NT2/D1 (cell line): ENCODE results near the gene UNC45B.
"Not testable (repeated sequence)": the region's sequence is repeated elsewhere in the genome, so short reads cannot be mapped to it uniquely, and the experiment has no call there.

Experiments
- DNase-seq: peaks from one replicate; pipeline ENCODE4 v3.0.0-alpha.2; 2011; ENCODE audit warnings: low read depth, low spot score
- H3K27me3 ChIP-seq: 2 replicates; pipeline ENCODE4 v1.6.0; 2011; ENCODE audit warnings: mild to moderate bottlenecking; ENCODE audit not compliant: insufficient read length, insufficient read depth
- H3K36me3 ChIP-seq: 2 replicates; pipeline ENCODE4 v1.6.1; 2011; ENCODE audit warnings: mild to moderate bottlenecking, low read length, mixed read lengths; ENCODE audit not compliant: insufficient read depth, insufficient read length
- H3K4me1 ChIP-seq: 2 replicates; pipeline ENCODE4 v1.5.1; 2011; ENCODE audit not compliant: insufficient read depth, insufficient read length
- H3K4me3 ChIP-seq: 2 replicates; pipeline ENCODE4 v1.5.1; 2011; ENCODE audit warnings: low read depth; ENCODE audit not compliant: insufficient read length
- H3K9ac ChIP-seq: 2 replicates; pipeline ENCODE4 v1.6.0; 2011; ENCODE audit warnings: low read depth; ENCODE audit not compliant: insufficient read length
- H3K9me3 ChIP-seq: 2 replicates; pipeline ENCODE4 v1.5.1; 2011; ENCODE audit warnings: mild to moderate bottlenecking, low read length; ENCODE audit not compliant: insufficient read depth
- SUZ12 ChIP-seq: IDR thresholded peaks from 2 replicates; pipeline ENCODE4 v1.6.1; 2011; ENCODE audit not compliant: insufficient read length, insufficient read depth; ENCODE audit errors: extremely low read depth
- YY1 ChIP-seq: IDR thresholded peaks from 2 replicates; pipeline ENCODE4 v1.6.1; 2011; ENCODE audit not compliant: insufficient read length, insufficient read depth
- ZNF274 ChIP-seq: IDR thresholded peaks from 2 replicates; pipeline ENCODE4 v1.6.1; 2011; ENCODE audit warnings: mild to moderate bottlenecking, low read depth, low read length

Gene UNC45B

DNA sequence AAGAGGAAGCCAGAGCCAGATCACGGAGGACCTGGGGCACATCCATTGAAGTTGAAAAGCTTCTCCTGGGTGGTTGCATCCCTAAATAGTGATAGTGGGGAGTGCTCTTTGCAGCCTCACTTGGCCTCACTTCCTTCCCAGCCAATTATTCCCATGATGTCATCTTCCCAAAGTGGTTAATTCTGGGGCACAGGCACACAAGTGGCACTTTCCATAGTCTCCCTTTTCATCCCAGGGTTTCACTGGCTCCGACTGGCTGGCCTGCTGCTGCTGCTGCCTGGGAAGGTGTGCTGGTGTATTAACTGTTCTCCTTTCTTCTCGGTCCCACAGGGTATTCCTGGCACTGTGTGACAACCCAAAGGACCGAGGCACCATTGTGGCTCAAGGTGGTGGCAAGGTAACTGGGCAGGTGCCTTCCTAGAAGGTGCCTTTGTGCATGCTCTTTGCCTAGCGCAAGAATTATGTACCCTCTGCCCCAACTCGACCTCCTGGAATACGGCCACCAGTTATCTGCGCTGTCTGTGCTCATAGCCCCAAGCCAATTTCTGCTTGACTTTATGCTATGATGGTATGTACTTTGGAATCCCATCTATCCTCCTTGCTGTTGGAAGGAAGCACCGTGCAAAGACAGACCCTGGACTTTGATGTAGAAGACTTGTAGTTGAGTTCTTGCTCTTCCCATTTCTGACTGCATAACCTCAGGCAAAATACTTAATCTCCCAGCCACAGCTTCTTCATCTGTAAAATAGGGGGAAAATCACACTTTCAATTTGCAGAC, 28.2 kb downstream of the UNC45B start:
- Histone ChIP-seq H3K9ac (no peak overlapping the region), H3K4me3 (no peak overlapping the region), H3K36me3 (no peaks in the 10 kb centered on the region), H3K27me3 (no peaks in the 10 kb centered on the region), H3K4me1 (no peaks in the 10 kb centered on the region), H3K9me3 (no peaks in the 10 kb centered on the region)
- no peak for DNase-seq
- no peak for TF ChIP-seq SUZ12
- TF ChIP-seq YY1: no peak
- no peak for TF ChIP-seq ZNF274

DNA sequence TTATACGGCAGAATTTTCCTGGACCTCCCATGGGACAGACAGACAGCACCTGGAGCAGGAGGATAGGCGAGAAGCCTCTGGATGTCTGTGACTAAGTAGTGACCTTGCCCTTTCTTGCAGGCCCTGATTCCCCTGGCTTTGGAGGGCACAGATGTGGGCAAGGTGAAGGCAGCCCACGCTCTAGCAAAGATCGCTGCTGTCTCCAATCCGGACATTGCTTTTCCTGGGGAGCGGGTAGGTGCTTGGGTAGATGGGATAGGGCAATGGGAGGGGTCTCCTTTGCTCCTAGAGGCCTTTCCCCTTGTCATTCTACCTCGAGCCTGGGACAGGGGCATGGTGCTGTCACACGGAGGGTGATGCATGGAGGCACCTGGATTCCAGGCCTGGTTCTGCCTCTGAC, 29.3 kb downstream of the UNC45B start:
- TF ChIP-seq YY1: no peak
- no peak for TF ChIP-seq SUZ12
- TF ChIP-seq ZNF274: no peak
- Histone ChIP-seq H3K36me3 (no peaks in the 10 kb centered on the region), H3K27me3 (no peaks in the 10 kb centered on the region), H3K9me3 (no peaks in the 10 kb centered on the region), H3K4me3 (no peak overlapping the region), H3K4me1 (no peaks in the 10 kb centered on the region), H3K9ac (no peak overlapping the region)
- no peak for DNase-seq

DNA sequence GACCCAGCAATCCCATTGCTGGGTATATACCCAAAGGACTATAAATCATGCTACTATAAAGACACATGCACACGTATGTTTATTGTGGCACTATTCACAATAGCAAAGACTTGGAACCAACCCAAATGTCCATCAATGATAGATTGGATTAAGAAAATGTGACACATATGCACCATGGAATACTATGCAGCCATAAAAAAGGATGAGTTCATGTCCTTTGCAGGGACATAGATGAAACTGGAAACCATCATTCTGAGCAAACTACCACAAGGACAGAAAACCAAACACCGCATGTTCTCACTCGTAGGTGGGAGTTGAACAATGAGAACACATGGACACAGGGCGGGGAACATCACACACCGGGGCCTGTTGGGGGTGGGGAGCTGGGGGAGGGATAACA, 31.8 kb downstream of the UNC45B start:
- not testable (repeated sequence) for H3K4me1 ChIP-seq, H3K4me3 ChIP-seq, DNase-seq, H3K9ac ChIP-seq, H3K27me3 ChIP-seq, H3K9me3 ChIP-seq, H3K36me3 ChIP-seq

DNA sequence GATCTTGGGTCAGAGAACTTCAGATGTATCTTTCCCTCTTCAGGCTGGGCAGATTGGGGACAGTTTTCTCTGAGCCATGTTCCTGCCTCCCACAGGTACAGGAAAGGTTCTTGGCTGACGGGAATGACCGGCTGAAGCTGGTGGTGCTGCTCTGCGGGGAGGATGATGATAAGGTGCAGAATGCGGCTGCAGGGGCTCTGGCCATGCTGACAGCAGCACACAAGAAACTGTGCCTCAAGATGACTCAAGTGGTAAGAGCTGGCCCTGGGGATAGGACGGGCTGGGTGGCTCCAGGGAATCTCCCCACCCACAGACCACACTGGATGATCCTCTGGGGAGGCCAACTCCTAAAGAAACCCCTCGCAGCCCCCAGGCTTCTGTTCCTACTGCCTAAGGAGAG, 35.7 kb downstream of the UNC45B start:
- H3K4me1 ChIP-seq: no peaks in the 10 kb centered on the region
- no peak for TF ChIP-seq YY1
- H3K4me3 ChIP-seq: no peak overlapping the region
- DNase-seq: no peak
- H3K9me3 ChIP-seq: no peaks in the 10 kb centered on the region
- no peaks in the 10 kb centered on the region for H3K27me3 ChIP-seq
- H3K9ac ChIP-seq: no peak overlapping the region
- H3K36me3 ChIP-seq: no peaks in the 10 kb centered on the region

DNA sequence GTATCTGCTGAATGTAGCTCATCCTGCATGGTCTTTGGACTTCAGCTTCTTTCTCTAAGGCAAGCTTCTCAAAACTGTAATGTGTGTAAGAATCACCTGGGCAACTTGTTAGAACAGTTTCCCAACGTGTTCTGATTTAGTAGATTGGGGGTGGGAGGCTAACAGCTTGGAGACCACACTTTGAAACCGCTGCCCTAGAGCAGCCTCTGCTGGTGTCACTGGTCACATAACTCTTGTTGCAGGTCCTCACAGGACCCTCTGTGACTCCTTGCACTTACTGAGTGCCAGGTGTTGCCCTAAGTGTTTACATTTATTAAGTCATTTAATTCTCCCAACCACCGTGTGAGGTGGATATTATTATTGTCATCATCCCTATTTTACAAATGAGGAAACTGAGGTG, 36.7 kb downstream of the UNC45B start:
- no peak overlapping the region for H3K9ac ChIP-seq
- peaks cover 3% of the 10 kb centered on the region; the same call in 1 of the 2 replicates for H3K9me3 ChIP-seq
- DNase-seq: no peak
- H3K4me1 ChIP-seq: no peaks in the 10 kb centered on the region
- H3K4me3 ChIP-seq: no peak overlapping the region
- no peak for TF ChIP-seq ZNF274
- TF ChIP-seq YY1: no peak
- no peak for TF ChIP-seq SUZ12
- H3K27me3 ChIP-seq: no peaks in the 10 kb centered on the region
- no peaks in the 10 kb centered on the region for H3K36me3 ChIP-seq

DNA sequence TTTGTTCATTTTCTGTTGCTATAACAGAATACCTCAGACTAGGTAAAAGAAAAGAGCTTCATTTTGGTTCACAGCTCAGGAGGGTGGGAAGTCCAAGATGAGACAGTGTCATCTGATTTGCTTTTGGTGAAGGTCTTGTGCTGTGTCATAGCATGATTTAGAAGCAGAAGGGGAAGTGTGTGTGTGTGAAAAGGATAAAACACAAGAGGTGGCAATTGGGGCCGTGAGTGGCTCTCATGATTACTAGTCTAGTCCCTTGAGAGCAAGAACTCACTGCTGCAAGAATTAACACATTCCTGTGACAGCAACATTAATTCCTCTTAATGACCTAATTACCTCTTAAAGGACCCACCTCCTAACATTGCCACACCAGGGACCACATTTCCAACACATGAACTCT, 38.2 kb downstream of the UNC45B start:
- Histone ChIP-seq H3K9me3 (peaks cover 9% of the 10 kb centered on the region; the same call in 1 of the 2 replicates), H3K4me3 (no peak overlapping the region), H3K4me1 (no peaks in the 10 kb centered on the region), H3K9ac (no peak overlapping the region), H3K27me3 (no peaks in the 10 kb centered on the region), H3K36me3 (no peaks in the 10 kb centered on the region)
- TF ChIP-seq SUZ12 (no peak), ZNF274 (no peak), YY1 (no peak)
- DNase-seq: no peak

DNA sequence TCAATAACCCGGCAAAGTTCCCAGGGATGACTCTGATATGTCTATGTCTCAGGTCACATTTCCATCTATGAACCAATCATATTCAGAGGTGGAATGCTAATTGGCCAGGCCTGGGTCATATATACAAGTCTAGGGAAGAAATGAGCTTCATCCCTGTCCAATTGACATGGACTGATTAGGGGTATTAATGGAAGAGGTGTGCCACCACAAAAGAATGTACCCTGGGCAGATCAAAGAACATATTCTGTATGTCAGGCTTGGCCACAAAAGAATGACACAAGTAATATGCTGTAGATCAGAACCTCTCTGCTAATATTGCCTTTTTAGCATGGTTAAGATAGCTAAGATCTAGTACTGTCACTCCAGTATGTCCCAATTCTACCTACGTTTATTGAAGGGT, 39.9 kb downstream of the UNC45B start:
- Histone ChIP-seq H3K9ac (no peak overlapping the region), H3K9me3 (peaks cover 9% of the 10 kb centered on the region; the same call in 1 of the 2 replicates), H3K4me3 (no peak overlapping the region), H3K36me3 (no peaks in the 10 kb centered on the region), H3K27me3 (no peaks in the 10 kb centered on the region), H3K4me1 (no peaks in the 10 kb centered on the region)
- TF ChIP-seq SUZ12: no peak
- DNase-seq: no peak

DNA sequence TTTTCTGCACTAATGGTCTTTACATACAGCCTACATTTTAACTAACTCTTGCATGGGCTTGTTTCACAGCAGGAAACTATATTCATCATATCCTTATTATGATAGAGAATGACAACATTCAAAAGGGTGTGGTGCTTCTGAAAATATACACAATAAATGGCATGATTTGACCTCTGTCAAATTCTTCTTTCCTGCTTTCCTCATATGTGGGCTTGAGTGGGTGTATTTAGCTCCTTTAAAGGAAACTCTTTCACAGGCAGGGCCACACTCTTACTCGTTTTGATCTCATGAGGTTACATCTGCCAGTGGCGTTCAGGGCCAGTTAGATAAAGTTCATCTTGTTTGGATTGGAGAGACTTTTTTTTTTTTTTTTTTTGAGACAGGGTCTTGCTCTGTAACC, 40.5 kb downstream of the UNC45B start:
- no peak overlapping the region for H3K4me3 ChIP-seq
- DNase-seq: no peak

More for the DNA sequence above, 40.5 kb downstream of the UNC45B start:
- H3K27me3 ChIP-seq: no peaks in the 10 kb centered on the region
- H3K9me3 ChIP-seq: peaks cover 9% of the 10 kb centered on the region; the same call in 1 of the 2 replicates
- no peak overlapping the region for H3K9ac ChIP-seq
- no peaks in the 10 kb centered on the region for H3K36me3 ChIP-seq
- no peak for TF ChIP-seq ZNF274
- no peak for TF ChIP-seq SUZ12
- TF ChIP-seq YY1: no peak
- H3K4me1 ChIP-seq: no peaks in the 10 kb centered on the region
